Amniotic stem cell (primary cell): Measurements from ENCODE around the gene PLAC8.
"Not testable (repeated sequence)": the region's sequence is repeated elsewhere in the genome, so short reads cannot be mapped to it uniquely, and the experiment has no call there.

ENCODE experiments used
- DNase-seq: peaks from one replicate; lab custom pipeline; 2025; lab: John Stamatoyannopoulos, UW

PLAC8 gene

GRCh38 chr4:83067058-83067639 is 47.4 kb downstream of the PLAC8 start:
- no peak for DNase-seq

- no peak for DNase-seq
Measured at GRCh38 chr4:83065266-83065665, 49.3 kb downstream of the PLAC8 start.

GRCh38 chr4:83062739-83063138 is 51.8 kb downstream of the PLAC8 start:
- DNase-seq = no peak

GRCh38 chr4:83054928-83055327 is 59.6 kb downstream of the PLAC8 start:
- no peak for DNase-seq

GRCh38 chr4:83048781-83049180 is 65.7 kb downstream of the PLAC8 start:
- not testable (repeated sequence) for DNase-seq

GRCh38 chr4:83046693-83047473 is 67.6 kb downstream of the PLAC8 start:
- no peak for DNase-seq

GRCh38 chr4:83043801-83044407 is 70.6 kb downstream of the PLAC8 start:
- no peak for DNase-seq

GRCh38 chr4:83043157-83043556 is 71.4 kb downstream of the PLAC8 start:
- not testable (repeated sequence) for DNase-seq

- no peak for DNase-seq
Measured at GRCh38 chr4:83040269-83040668, 74.3 kb downstream of the PLAC8 start.
